ENCODE data around the gene STAT3. TPM values are rescaled to one million over a fixed set of nuclear protein-coding genes. Genes with fewer than 3 reads are reported as not detected.
A peak's percentile ranks its signal among the peaks of the same experiment; 100 is the strongest.

Gene STAT3
- polyA plus RNA-seq, 2 of the 4 experiments (the other 2 are of a cell fraction), result 72.8 to 97.8 TPM

DNA sequence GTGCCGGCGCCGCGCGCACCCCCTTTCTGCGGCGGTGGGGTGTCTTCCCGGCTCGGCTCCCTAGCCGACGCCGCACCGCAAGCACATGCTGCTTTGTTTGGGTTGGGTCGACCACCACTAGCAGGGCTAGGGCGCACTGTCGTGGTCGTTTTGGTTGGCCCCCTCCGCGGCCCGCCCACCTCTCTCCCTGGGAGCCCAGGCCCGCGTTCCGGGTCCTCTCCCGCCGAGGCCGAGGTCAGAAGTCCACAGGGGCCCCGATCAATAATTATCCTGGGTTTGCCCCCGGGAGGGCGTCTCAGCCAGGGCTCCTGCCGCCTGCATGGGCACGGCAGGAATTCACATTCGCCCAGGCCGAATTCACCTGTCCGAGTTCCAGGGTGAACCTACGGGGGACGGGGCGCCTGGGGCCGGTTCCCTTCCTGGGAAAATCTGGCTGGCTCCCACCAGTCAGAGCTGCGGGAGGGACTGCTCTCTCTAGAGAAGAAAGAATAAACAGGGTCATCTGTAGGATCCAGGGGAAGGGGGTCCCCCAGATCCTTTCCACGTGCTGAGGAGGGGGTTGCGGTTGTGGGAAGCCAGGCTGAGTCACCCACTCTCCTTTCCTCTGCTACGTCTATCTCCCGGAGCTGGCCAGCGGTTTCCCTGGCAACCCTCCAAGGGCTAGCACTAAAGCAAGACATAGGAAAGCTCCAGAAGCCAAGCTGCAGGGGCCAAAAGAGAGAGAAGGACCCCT is 111.5 kb downstream of the STAT3 start:
- Histone ChIP-seq H3K27ac (peak overlapping the region; percentile 94 to 96), H3K4me3 (peak overlapping the region; percentile 65), H3K9me3 (no peaks in the 10 kb centered on the region), H3K4me2 (peak overlapping the region; percentile 88), H3K4me1 (peaks cover 32% of the 10 kb centered on the region)
- TF ChIP-seq JUN (IDR thresholded peaks at IDR 0.05) (peak in 1 of 2 experiments; percentile 63; a peak in 2 of 5 replicates), SREBF2 (IDR thresholded peaks at IDR 0.05) (no peak), HEYL (CRISPR knock-in tag; IDR thresholded peaks at IDR 0.05) (no peak), CHD4 (IDR thresholded peaks at IDR 0.05; ENCODE audit: borderline replicate concordance) (peak; percentile 40; the same call in 1 of the 2 replicates), HOXA7 (CRISPR knock-in tag; IDR thresholded peaks at IDR 0.05) (no peak), CBX2 (IDR thresholded peaks at IDR 0.05; ENCODE audit: borderline replicate concordance, low read depth) (no peak), TP53 (CRISPR knock-in tag; IDR thresholded peaks at IDR 0.05) (no peak), MAZ (IDR thresholded peaks at IDR 0.05; ENCODE audit: borderline replicate concordance, low read depth, low read length) (no peak), EP300 (IDR thresholded peaks at IDR 0.05) (no peak), KDM1A (IDR thresholded peaks at IDR 0.05; ENCODE audit: low read depth) (no peak), HDAC2 (IDR thresholded peaks at IDR 0.05) (no peak), MAFK (IDR thresholded peaks at IDR 0.05; ENCODE audit: partially characterized antibody) (no peak), BHLHE40 (IDR thresholded peaks at IDR 0.05; ENCODE audit: low read depth, low read length) (no peak), RCOR1 (IDR thresholded peaks at IDR 0.05; ENCODE audit: low read depth, low read length) (no peak), RAD21 (conservative IDR thresholded peaks at IDR 0.05 in 1 of 2, IDR thresholded peaks at IDR 0.05 in 1 of 2) (no peak), POLR2AphosphoS2 (conservative IDR thresholded peaks at IDR 0.05; ENCODE audit: low read length) (no peak), HOXB5 (CRISPR knock-in tag; IDR thresholded peaks at IDR 0.05) (no peak; the same call in 1 of the 2 replicates), EHMT2 (IDR thresholded peaks at IDR 0.05; ENCODE audit: low read depth) (no peak), NPAS2 (CRISPR knock-in tag; IDR thresholded peaks at IDR 0.05; ENCODE audit: borderline replicate concordance) (no peak), PHF8 (IDR thresholded peaks at IDR 0.05; ENCODE audit: borderline replicate concordance, low read depth) (peak; percentile 81), FOSL2 (IDR thresholded peaks at IDR 0.05) (no peak), FOSL2 (CRISPR knock-in tag; IDR thresholded peaks at IDR 0.05) (peak; percentile 72), NFE2L2 (conservative IDR thresholded peaks at IDR 0.05; ENCODE audit: low read length) (no peak), GATA3 (IDR thresholded peaks at IDR 0.05; ENCODE audit: borderline replicate concordance) (no peak), NR3C1 (IDR thresholded peaks at IDR 0.05) (no peak), HMGXB4 (CRISPR knock-in tag; IDR thresholded peaks at IDR 0.05; ENCODE audit: borderline replicate concordance) (no peak), MYC (IDR thresholded peaks at IDR 0.05; ENCODE audit: borderline replicate concordance, low read length) (no peak), FOSB (CRISPR knock-in tag; IDR thresholded peaks at IDR 0.05) (no peak), RNF2 (IDR thresholded peaks at IDR 0.05; ENCODE audit: borderline replicate concordance, low read depth) (no peak), MAX (IDR thresholded peaks at IDR 0.05) (peak; percentile 57), RFX5 (IDR thresholded peaks at IDR 0.05) (no peak), FOXS1 (CRISPR knock-in tag; IDR thresholded peaks at IDR 0.05) (no peak), RARB (CRISPR knock-in tag; IDR thresholded peaks at IDR 0.05) (no peak), POLR2A (IDR thresholded peaks at IDR 0.05; ENCODE audit: low read length) (0 out of 2 replicates have a peak, but pooled peaks have one; percentile 17), BCL3 (IDR thresholded peaks at IDR 0.05) (no peak)
- TF ChIP-seq, protein P1, sequence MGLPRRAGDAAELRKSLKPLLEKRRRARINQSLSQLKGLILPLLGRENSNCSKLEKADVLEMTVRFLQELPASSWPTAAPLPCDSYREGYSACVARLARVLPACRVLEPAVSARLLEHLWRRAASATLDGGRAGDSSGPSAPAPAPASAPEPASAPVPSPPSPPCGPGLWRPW (IDR thresholded peaks at IDR 0.05), result no peak
- TF ChIP-seq, protein P2, sequence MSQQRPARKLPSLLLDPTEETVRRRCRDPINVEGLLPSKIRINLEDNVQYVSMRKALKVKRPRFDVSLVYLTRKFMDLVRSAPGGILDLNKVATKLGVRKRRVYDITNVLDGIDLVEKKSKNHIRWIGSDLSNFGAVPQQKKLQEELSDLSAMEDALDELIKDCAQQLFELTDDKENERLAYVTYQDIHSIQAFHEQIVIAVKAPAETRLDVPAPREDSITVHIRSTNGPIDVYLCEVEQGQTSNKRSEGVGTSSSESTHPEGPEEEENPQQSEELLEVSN (IDR thresholded peaks at IDR 0.05; ENCODE audit: borderline replicate concordance, low read depth), result no peak
- TF ChIP-seq, protein P3, sequence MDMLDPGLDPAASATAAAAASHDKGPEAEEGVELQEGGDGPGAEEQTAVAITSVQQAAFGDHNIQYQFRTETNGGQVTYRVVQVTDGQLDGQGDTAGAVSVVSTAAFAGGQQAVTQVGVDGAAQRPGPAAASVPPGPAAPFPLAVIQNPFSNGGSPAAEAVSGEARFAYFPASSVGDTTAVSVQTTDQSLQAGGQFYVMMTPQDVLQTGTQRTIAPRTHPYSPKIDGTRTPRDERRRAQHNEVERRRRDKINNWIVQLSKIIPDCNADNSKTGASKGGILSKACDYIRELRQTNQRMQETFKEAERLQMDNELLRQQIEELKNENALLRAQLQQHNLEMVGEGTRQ (IDR thresholded peaks at IDR 0.05), result no peak
- ATAC-seq, result peak; percentile 67 to 72
- CTCF ChIA-PET, result interaction anchor here (0.6 to 2.0 kb wide), 13 partner anchors 9 to 133 kb away, joined by 3 to 7 read pairs (median 4); partner anchors contain the start of gene STAT5A
- POLR2A ChIA-PET, result interaction anchor here (0.6 to 1.4 kb wide), 8 partner anchors 10 to 243 kb away, joined by 3 to 7 read pairs (median 4); partner anchors contain the start of genes CAVIN1, STAT3 and STAT5A
- WGBS (ENCODE audit: missing lambda C conversion rate), result 3% methylated on average over 24 of the region's 44 CpGs
- FAIRE-seq, result no peak
- DNase-seq (ENCODE audit: low read depth in 1 of 2, low spot score in 1 of 2), result peak; percentile 66 to 76
